ENCODE data around the gene TIA1.

TIA1 gene

DNA sequence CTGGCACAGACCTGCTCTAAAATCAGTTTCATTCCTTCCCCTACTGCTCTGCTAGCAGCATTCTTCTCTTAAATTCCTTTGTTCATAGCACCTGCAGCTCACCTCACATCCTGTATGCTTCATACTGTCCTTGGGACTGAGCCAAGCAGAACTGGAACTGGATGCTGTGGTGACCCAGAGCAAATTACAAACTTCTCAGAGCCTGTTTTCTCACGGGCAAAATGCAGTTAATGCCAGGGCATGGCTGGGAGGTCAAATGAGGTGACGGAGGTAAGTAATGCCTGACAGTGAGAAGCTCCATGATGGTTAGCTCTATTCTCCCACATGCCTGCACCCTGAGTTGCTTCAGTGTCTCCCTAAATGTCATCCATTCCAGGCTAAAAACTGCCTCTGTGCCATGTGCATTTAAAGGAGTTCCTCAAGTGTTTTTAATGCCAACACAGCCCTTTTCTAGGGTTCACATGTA, 87.3 kb downstream of the TIA1 start:
- no peak for DNase-seq (ENCODE audit: low read depth in 4 of 4, low spot score in 1 of 4)

DNA sequence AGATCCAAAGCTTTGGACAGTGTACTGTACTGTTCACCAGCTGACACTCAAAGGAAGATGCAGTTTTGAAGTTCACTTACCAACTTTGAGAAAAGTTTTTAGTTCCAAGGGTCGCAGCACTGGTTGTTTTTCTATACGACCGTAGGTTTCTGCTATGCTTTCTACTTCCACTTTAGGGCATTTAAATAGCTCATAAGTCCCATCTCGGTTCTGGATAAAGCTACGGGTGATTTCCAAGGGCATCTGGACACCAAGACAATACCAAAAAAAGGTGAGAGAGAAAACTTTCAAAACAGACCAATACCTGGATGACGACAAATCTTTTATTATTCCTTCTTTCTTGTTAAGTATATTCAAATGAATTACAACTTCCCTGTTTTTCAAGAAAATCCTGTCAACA, 87.9 kb downstream of the TIA1 start:
- no peak for DNase-seq (ENCODE audit: low read depth in 4 of 4, low spot score in 1 of 4)
